ENCODE measurements around the gene PTCH1.

PTCH1 gene

GRCh38 chr9:95509851-95510708, 6.7 kb downstream of the PTCH1 start:
- Histone ChIP-seq H3K4me3 (ENCODE audit: low read length) (peak overlapping the region; percentile 81), H3K27ac (ENCODE audit: low read depth, low read length) (peak overlapping the region; percentile 55), H3K4me1 (ENCODE audit: control insufficient read depth, insufficient read depth, low read length) (peaks cover 9% of the 10 kb centered on the region), H3K36me3 (ENCODE audit: control insufficient read depth, insufficient read depth, low read length) (no peaks in the 10 kb centered on the region), H3K27me3 (ENCODE audit: control insufficient read depth, insufficient read depth, low read length) (peaks cover 2% of the 10 kb centered on the region), H3K9ac (ENCODE audit: low read length) (peak overlapping the region; percentile 11)

- Histone ChIP-seq H3K4me1 (ENCODE audit: control insufficient read depth, insufficient read depth, low read length) (peaks cover 11% of the 10 kb centered on the region), H3K27me3 (ENCODE audit: control insufficient read depth, insufficient read depth, low read length) (no peaks in the 10 kb centered on the region), H3K36me3 (ENCODE audit: control insufficient read depth, insufficient read depth, low read length) (no peaks in the 10 kb centered on the region), H3K27ac (ENCODE audit: low read depth, low read length) (no peak overlapping the region), H3K4me3 (ENCODE audit: low read length) (peak overlapping the region; percentile 81), H3K9ac (ENCODE audit: low read length) (no peak overlapping the region)
Observed at GRCh38 chr9:95508968-95509850, 7.6 kb downstream of the PTCH1 start.

DNA sequence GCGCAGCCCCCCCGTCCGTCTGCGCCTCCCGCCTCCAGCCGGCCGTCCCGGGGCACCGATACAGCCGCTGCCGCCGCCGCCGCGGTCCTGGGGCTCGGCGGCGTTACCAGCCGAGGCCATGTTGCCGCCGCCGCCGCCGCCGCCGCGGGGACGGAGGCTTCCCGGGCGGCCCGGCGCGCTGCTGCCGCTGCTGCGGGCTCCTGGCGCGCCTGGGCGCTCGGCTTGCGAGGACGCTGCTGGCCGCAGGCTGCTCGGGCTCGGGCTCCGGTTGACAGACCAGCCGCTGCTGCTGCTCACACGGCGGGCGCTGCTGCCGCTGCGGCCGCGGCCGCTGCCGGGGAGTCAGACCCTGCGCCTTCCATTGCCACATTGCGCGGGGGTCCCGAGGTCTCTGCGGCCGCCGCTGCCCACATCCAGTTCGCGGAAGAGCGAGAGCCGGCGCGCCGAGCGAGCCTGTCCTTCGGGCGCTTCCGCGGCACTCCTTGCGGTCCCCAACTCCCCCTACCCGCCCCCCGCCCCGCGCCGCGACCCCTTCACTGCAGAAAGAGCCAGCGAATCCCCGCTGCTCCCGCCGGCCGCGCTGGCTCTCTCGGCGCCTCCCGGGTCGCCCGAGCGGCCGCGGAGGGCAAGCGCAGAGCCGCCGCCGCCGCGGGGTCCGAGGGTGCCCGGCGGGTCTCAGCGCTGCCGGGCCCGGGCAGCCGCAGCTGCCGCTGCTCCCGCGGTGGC, 8.4 kb downstream of the PTCH1 start:
- Histone ChIP-seq H3K4me3 (ENCODE audit: low read length) (peak overlapping the region; percentile 81), H3K27me3 (ENCODE audit: control insufficient read depth, insufficient read depth, low read length) (no peaks in the 10 kb centered on the region), H3K27ac (ENCODE audit: low read depth, low read length) (peak overlapping the region; percentile 72), H3K36me3 (ENCODE audit: control insufficient read depth, insufficient read depth, low read length) (no peaks in the 10 kb centered on the region), H3K4me1 (ENCODE audit: control insufficient read depth, insufficient read depth, low read length) (peaks cover 11% of the 10 kb centered on the region), H3K9ac (ENCODE audit: low read length) (no peak overlapping the region)

DNA sequence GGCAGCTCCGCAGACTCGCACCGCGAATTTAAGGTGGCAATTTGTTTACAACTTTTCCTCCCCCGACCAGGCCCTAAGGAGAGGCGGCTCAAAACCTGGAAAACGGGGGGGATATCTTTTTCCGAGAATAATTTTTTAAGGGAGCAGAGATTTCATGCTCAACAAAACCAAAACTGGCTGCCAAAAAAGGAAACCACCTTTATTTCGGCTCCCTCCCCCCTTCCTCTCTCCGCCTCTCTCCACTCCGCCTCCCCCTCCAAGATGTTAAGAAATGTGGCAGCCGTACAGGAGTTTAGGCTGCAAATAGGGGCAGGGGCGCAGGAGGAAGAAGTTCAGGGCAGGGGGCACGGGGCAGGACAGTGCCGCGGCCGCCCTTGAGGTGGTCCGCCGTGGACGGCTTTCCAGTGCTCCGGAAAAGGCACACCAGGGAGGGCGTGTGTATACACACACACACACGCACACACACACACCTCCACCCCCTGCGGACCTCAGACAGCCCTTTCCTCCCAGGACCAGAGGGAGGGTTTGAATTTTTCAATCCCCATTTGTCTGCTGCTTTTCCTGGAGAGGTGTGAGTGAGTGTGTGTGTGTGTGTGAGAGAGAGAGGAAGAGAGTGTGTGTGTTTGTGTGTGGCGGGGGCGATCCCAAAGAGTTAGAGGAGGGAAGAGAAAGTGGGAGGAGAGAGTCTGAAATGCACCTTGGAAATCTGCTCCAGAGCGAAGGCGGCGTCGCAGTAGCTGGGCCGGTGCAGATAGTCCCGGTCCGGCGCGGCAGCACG, 9.1 kb downstream of the PTCH1 start:
- H3K4me1 ChIP-seq (ENCODE audit: control insufficient read depth, insufficient read depth, low read length) = peaks cover 11% of the 10 kb centered on the region
- H3K9ac ChIP-seq (ENCODE audit: low read length) = peak overlapping the region; percentile 65
- peak overlapping the region; percentile 72 for H3K27ac ChIP-seq (ENCODE audit: low read depth, low read length)
- peak overlapping the region; percentile 81 for H3K4me3 ChIP-seq (ENCODE audit: low read length)
- H3K27me3 ChIP-seq (ENCODE audit: control insufficient read depth, insufficient read depth, low read length) = no peaks in the 10 kb centered on the region
- H3K36me3 ChIP-seq (ENCODE audit: control insufficient read depth, insufficient read depth, low read length) = no peaks in the 10 kb centered on the region

- Histone ChIP-seq H3K4me1 (ENCODE audit: control insufficient read depth, insufficient read depth, low read length) (peaks cover 11% of the 10 kb centered on the region), H3K27me3 (ENCODE audit: control insufficient read depth, insufficient read depth, low read length) (no peaks in the 10 kb centered on the region), H3K36me3 (ENCODE audit: control insufficient read depth, insufficient read depth, low read length) (no peaks in the 10 kb centered on the region), H3K4me3 (ENCODE audit: low read length) (peak overlapping the region; percentile 81), H3K27ac (ENCODE audit: low read depth, low read length) (peak overlapping the region; percentile 72), H3K9ac (ENCODE audit: low read length) (peak overlapping the region; percentile 65)
Observed at GRCh38 chr9:95506678-95507463, 9.9 kb downstream of the PTCH1 start.

GRCh38 chr9:95506428-95506677, 10.4 kb downstream of the PTCH1 start:
- Histone ChIP-seq H3K4me3 (ENCODE audit: low read length) (peak overlapping the region; percentile 81), H3K27ac (ENCODE audit: low read depth, low read length) (peak overlapping the region; percentile 72), H3K27me3 (ENCODE audit: control insufficient read depth, insufficient read depth, low read length) (no peaks in the 10 kb centered on the region), H3K9ac (ENCODE audit: low read length) (peak overlapping the region; percentile 49), H3K4me1 (ENCODE audit: control insufficient read depth, insufficient read depth, low read length) (peaks cover 8% of the 10 kb centered on the region), H3K36me3 (ENCODE audit: control insufficient read depth, insufficient read depth, low read length) (no peaks in the 10 kb centered on the region)

- Histone ChIP-seq H3K4me1 (ENCODE audit: control insufficient read depth, insufficient read depth, low read length) (peaks cover 8% of the 10 kb centered on the region), H3K9ac (ENCODE audit: low read length) (peak overlapping the region; percentile 49), H3K27ac (ENCODE audit: low read depth, low read length) (peak overlapping the region; percentile 72), H3K4me3 (ENCODE audit: low read length) (peak overlapping the region; percentile 81), H3K36me3 (ENCODE audit: control insufficient read depth, insufficient read depth, low read length) (no peaks in the 10 kb centered on the region), H3K27me3 (ENCODE audit: control insufficient read depth, insufficient read depth, low read length) (no peaks in the 10 kb centered on the region)
Observed at GRCh38 chr9:95505717-95506427, 10.9 kb downstream of the PTCH1 start.

GRCh38 chr9:95505072-95505716, 11.6 kb downstream of the PTCH1 start:
- H3K4me1 ChIP-seq (ENCODE audit: control insufficient read depth, insufficient read depth, low read length) = peaks cover 8% of the 10 kb centered on the region
- H3K27ac ChIP-seq (ENCODE audit: low read depth, low read length) = no peak overlapping the region
- peak overlapping the region; percentile 62 for H3K4me3 ChIP-seq (ENCODE audit: low read length)
- H3K27me3 ChIP-seq (ENCODE audit: control insufficient read depth, insufficient read depth, low read length) = no peaks in the 10 kb centered on the region
- H3K9ac ChIP-seq (ENCODE audit: low read length) = no peak overlapping the region
- no peaks in the 10 kb centered on the region for H3K36me3 ChIP-seq (ENCODE audit: control insufficient read depth, insufficient read depth, low read length)

DNA sequence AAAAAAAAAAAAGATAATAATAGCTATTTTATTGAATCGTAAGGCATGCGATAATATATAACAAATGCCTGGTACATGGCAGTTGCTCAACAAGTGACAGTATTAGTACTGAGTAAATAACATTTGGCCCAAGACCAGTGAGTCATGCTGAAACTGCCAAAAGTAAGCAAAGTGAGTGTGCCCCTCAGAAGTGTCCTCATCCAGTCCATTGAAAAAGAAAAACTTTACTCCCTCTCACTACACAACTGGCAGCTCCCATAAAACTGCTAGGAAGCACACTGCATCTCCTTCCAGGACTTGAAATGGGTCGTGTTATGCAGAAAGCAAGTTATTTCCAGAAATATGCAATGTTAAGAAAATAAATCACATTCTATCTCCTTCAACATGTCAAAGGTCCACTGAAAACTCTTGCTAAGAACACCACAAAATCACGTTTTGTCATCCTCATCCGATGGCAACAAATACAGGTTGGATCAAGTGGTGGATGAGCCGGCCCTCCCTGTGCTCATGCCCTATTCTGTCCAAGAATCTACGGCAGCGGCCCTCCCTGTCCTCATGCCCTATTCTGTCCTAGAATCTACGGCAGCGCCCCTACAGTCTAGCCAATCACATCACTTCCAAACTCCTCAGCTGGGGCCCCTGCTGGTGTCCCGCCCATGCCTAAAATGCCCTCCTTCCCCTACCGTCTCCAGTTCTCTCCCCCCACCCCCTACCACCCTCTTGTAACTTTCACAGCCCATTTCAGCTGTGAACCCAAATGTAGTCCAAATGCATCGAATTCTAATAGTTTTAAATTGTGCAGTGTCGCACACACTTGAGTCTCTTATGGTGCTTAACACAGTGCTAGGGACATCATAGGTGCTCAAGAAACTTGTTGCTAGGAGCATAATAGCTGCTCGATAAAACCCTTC, 12.5 kb downstream of the PTCH1 start:
- H3K36me3 ChIP-seq (ENCODE audit: control insufficient read depth, insufficient read depth, low read length) = no peaks in the 10 kb centered on the region
- no peak overlapping the region for H3K9ac ChIP-seq (ENCODE audit: low read length)
- H3K4me1 ChIP-seq (ENCODE audit: control insufficient read depth, insufficient read depth, low read length) = peaks cover 3% of the 10 kb centered on the region
- H3K27ac ChIP-seq (ENCODE audit: low read depth, low read length) = no peak overlapping the region
- H3K4me3 ChIP-seq (ENCODE audit: low read length) = peak overlapping the region; percentile 10
- H3K27me3 ChIP-seq (ENCODE audit: control insufficient read depth, insufficient read depth, low read length) = no peaks in the 10 kb centered on the region

DNA sequence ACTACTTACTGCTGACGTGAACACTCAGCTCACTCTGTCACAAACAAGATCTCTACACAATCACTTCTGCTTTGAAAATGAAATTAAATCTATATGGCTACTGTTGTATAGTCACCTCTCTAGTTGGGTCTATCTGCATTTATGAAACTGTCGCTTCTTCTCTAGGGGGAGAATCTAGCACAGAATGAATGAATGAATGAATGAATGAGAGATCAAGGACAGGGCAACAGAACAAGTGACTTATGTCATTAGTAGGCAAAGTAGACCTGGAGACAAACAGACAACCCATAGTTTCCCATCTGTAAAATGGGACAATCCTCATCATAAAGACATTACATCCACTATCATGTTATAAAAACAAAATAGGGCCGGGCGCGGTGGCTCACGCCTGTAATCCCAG, 13.4 kb downstream of the PTCH1 start:
- Histone ChIP-seq H3K4me1 (ENCODE audit: control insufficient read depth, insufficient read depth, low read length) (peaks cover 5% of the 10 kb centered on the region), H3K4me3 (ENCODE audit: low read length) (no peak overlapping the region), H3K27me3 (ENCODE audit: control insufficient read depth, insufficient read depth, low read length) (no peaks in the 10 kb centered on the region), H3K9ac (ENCODE audit: low read length) (no peak overlapping the region), H3K27ac (ENCODE audit: low read depth, low read length) (no peak overlapping the region), H3K36me3 (ENCODE audit: control insufficient read depth, insufficient read depth, low read length) (no peaks in the 10 kb centered on the region)

Data from rectal smooth muscle tissue (tissue), 1 donor.